ENCODE data around the gene ADAM33.

ADAM33 gene

GRCh38 chr20:3674447-3674846 lies 7.4 kb downstream of the ADAM33 start:
- no peak for DNase-seq
- no peak for TF ChIP-seq POLR2A (IDR thresholded peaks at IDR 0.05; ENCODE audit: low read length)
- TF ChIP-seq GATA1 (IDR thresholded peaks at IDR 0.05; ENCODE audit: low read depth, low read length), result no peak

DNA sequence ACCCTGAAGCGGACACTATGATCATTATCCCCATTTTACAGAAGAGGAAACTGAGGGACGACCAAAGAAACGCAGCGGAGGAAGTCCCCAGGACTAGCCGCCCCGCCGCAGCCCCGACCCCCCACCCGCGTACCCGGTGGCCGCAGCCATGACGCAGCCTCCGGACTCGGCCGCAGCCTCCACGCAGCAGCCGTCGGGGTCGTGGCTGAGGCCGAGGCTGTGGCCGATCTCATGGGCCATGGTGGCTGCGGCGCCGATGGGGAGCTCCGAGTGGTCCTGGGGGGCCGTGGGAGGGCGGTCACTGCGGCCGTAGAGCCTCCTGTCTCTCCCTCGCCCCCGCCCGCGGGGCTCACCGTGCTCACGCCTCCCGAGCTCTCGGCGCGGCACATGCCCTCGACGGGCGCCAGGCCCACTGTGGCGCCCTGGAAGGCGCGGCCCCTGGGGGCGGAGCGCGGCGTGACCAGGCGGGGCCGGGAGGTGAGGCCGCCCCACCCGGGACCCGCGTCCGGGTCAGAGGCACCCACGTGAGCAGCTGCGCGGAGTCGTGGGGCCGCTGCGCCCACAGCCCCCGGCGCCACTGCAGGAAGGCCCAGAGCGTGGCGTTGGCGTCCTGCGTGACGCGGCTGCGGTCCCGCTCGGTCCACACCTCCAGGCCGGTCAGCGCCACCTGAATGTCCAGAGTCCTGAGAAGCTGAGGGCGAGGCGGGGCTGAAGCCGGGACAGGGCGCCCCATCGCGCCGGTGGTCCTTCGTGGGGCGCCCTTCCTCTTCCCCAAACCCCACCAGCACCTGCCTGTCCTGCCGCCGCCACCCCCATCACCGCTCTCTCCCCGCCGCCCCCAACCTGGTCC lies 8.4 kb downstream of the ADAM33 start:
- TF ChIP-seq POLR2A (IDR thresholded peaks at IDR 0.05; ENCODE audit: low read length), result no peak
- TF ChIP-seq GATA1 (IDR thresholded peaks at IDR 0.05; ENCODE audit: low read depth, low read length), result no peak
- no peak for DNase-seq

- no peak for DNase-seq
Observed at GRCh38 chr20:3672547-3673171, 9.2 kb downstream of the ADAM33 start.

GRCh38 chr20:3671986-3672546 lies 9.7 kb downstream of the ADAM33 start:
- no peak for DNase-seq
- TF ChIP-seq POLR2A (IDR thresholded peaks at IDR 0.05; ENCODE audit: low read length) (no peak), GATA1 (IDR thresholded peaks at IDR 0.05; ENCODE audit: low read depth, low read length) (no peak)

More at GRCh38 chr20:3672547-3673171, 9.2 kb downstream of the ADAM33 start:
- TF ChIP-seq POLR2A (IDR thresholded peaks at IDR 0.05; ENCODE audit: low read length), result no peak
- no peak for TF ChIP-seq GATA1 (IDR thresholded peaks at IDR 0.05; ENCODE audit: low read depth, low read length)

DNA sequence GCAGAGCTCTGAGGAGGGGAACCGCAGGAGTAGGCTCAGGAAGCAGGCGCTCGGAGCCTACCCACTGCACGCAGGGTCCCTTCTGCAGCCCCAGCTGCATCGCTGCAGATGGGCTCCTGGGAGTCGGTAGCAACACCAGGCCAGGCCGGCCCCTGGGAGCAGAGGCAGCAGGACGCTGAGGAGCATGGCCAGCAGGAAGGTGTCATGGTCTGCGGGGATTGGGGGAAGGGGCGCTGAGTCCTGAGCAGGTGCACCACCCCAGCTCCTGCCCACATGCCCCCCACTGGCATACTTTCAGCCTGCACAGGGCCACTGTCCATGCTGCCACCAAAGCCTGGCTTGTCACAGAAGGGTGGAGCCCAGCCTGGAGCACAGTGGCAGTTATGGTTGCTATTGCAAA lies 10.9 kb downstream of the ADAM33 start:
- DNase-seq, result no peak
- no peak for TF ChIP-seq POLR2A (IDR thresholded peaks at IDR 0.05; ENCODE audit: low read length)

- peak in 1 of 2 experiments; percentile 4 for DNase-seq
- TF ChIP-seq GATA1 (IDR thresholded peaks at IDR 0.05; ENCODE audit: low read depth, low read length) (no peak), POLR2A (IDR thresholded peaks at IDR 0.05; ENCODE audit: low read length) (no peak)
Observed at GRCh38 chr20:3670511-3670910, 11.3 kb downstream of the ADAM33 start.

GRCh38 chr20:3669710-3670367 lies 12.0 kb downstream of the ADAM33 start:
- DNase-seq, result no peak
- TF ChIP-seq POLR2A (IDR thresholded peaks at IDR 0.05; ENCODE audit: low read length) (no peak), GATA1 (IDR thresholded peaks at IDR 0.05; ENCODE audit: low read depth, low read length) (no peak)

- no peak for DNase-seq
- TF ChIP-seq POLR2A (IDR thresholded peaks at IDR 0.05; ENCODE audit: low read length) (no peak), GATA1 (IDR thresholded peaks at IDR 0.05; ENCODE audit: low read depth, low read length) (no peak)
Observed at GRCh38 chr20:3667434-3668037, 14.3 kb downstream of the ADAM33 start.

DNA sequence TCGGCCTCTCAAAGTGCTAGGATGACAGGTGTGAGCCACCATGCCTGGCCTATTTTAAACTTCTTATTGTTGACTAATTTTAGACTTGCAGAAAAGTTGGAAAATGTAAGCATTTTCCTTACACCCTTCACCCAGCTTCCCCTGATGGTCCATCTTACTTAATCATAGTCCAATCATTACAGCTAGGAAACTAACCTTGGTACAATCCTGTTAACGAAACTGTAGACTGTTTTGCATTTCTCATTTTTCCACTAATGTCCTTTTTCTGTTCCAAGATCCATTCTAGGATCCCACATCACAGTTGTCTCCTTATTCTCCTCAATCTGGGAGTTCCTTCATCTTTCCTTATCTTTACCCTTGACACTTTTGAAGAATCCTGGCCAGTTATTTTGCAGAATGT lies 18.0 kb downstream of the ADAM33 start:
- DNase-seq, result no peak
- TF ChIP-seq GATA1 (IDR thresholded peaks at IDR 0.05; ENCODE audit: low read depth, low read length), result no peak
- TF ChIP-seq POLR2A (IDR thresholded peaks at IDR 0.05; ENCODE audit: low read length), result no peak

GRCh38 chr20:3663031-3663701 lies 18.6 kb downstream of the ADAM33 start, which contains the start of gene GFRA4:
Gene GFRA4 (minus strand): TSS chr20:3663399. CDS start chr20:3663399, 0 bp downstream.
- no peak for DNase-seq
- TF ChIP-seq POLR2A (IDR thresholded peaks at IDR 0.05; ENCODE audit: low read length), result no peak
- no peak for TF ChIP-seq GATA1 (IDR thresholded peaks at IDR 0.05; ENCODE audit: low read depth, low read length)

DNA sequence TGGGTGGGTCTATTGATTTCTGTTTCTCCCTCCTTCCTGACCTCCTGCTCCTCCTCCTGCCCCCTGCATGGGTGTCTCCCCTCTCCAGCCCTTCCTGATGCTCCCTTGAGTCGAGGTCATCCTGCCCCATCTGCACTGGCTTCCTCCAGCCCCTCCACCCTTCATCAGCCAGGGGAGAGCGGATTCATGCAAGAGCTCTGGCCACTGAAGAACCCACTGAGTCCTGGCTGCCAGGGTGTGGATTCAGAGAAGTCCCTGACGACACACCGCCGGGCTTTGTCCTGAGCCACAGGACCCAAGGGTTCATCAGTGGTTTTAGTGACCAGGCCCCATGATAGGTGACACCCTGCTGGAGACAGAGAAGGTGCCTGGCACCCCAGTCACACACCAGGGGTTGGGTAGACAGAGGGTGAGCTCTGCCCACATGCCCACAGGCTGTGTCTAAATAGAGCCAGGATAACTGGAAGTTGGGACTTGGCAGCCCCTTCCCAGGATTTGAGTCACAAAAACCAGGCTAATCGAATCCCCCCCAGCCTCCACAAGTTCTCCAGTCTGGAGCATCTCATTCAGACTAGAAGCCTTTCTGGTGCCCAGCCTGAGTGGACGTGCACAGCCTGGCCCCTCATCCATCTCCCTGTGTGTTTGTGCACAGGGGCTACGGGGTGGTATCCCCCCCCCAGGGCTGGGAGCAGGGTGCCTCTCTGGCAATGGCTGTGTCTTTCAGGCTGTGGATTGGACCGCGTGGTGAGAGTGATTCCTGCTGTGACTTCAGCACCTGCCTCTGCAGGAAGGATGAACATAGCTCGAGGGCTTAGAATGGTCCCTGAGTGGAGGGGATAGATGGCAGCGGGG lies 19.8 kb downstream of the ADAM33 start:
- no peak for DNase-seq
- TF ChIP-seq GATA1 (IDR thresholded peaks at IDR 0.05; ENCODE audit: low read depth, low read length), result no peak
- no peak for TF ChIP-seq POLR2A (IDR thresholded peaks at IDR 0.05; ENCODE audit: low read length)

- no peak for DNase-seq
- TF ChIP-seq GATA1 (IDR thresholded peaks at IDR 0.05; ENCODE audit: low read depth, low read length) (no peak), POLR2A (IDR thresholded peaks at IDR 0.05; ENCODE audit: low read length) (no peak)
Observed at GRCh38 chr20:3661060-3661813, 20.6 kb downstream of the ADAM33 start.
